Measurements from ENCODE around the gene VAV2. TPM values are rescaled to one million over a fixed set of nuclear protein-coding genes. Genes with fewer than 3 reads are reported as not detected.
A peak's percentile ranks its signal among the peaks of the same experiment; 100 is the strongest.

Gene VAV2
- total and polyA plus RNA-seq, 9 of the 15 experiments (the other 6 are each of a cell fraction or from before 2014, with no cell fraction given), result 0.01 to 2.7 (median 1.0) TPM; not detected in 1

GRCh38 chr9:133995012-133995896, 3.1 kb upstream of the VAV2 start:
- in situ Hi-C loops (cut with MboI), result loop anchor here (5.0 kb wide), 1 partner anchor 208 kb away; no protein-coding TSS in a partner anchor
- Histone ChIP-seq H3K4me2 (ENCODE audit: insufficient read depth, low read length) (no peak overlapping the region), H3K9me1 (ENCODE audit: control insufficient read depth, insufficient read depth, low read length) (no peaks in the 10 kb centered on the region), H3K9ac (ENCODE audit: insufficient read depth in 1 of 2, low read depth in 2 of 2, low read length in 2 of 2) (no peak overlapping the region), H3K27me3 (ENCODE audit: control insufficient read depth in 2 of 2, insufficient read depth in 2 of 2, low read length in 2 of 2) (peaks cover 0 to 24% of the 10 kb centered on the region in 2 experiments; a peak in 2 of 5 replicates), H3K27ac (ENCODE audit: extremely low read depth, low read depth, low read length) (no peak overlapping the region), H3K79me2 (ENCODE audit: control insufficient read depth, insufficient read depth, low read length) (no peaks in the 10 kb centered on the region), H3K4me1 (replicated peaks in 1 of 2; ENCODE audit: control insufficient read depth in 2 of 2, insufficient read depth in 2 of 2, low read length in 2 of 2) (peaks cover 0 to 39% of the 10 kb centered on the region in 2 experiments; a peak in 3 of 5 replicates), H4K20me1 (replicated peaks; ENCODE audit: control insufficient read depth, insufficient read depth, low read length) (peaks cover 10% of the 10 kb centered on the region), H3K36me3 (ENCODE audit: control insufficient read depth, insufficient read depth, low read length) (no peaks in the 10 kb centered on the region), H3K9me3 (replicated peaks; ENCODE audit: control insufficient read depth, insufficient read depth, low read depth, low read length) (no peaks in the 10 kb centered on the region), H3K4me3 (no peak overlapping the region), H2AFZ (ENCODE audit: low read depth, low read length) (no peak overlapping the region)
- DNase-seq (ENCODE audit: extremely low read depth in 1 of 4, low spot score in 3 of 4), result no peak
- ChIA-PET POLR2A (interaction anchor here (0.7 to 1.2 kb wide), 2 partner anchors 14 to 333 kb away, joined by 3 to 4 read pairs; no protein-coding TSS in a partner anchor), CTCF (ENCODE audit: low intra/inter-chr PET ratio) (interaction anchor here (0.6 to 3.7 kb wide), 4 partner anchors 202 to 591 kb away, joined by 3 to 44 read pairs (median 4); no protein-coding TSS in a partner anchor)
- TF ChIP-seq ZNF766 (CRISPR knock-in tag; conservative IDR thresholded peaks at IDR 0.05), result no peak
- TF ChIP-seq NFIC (IDR thresholded peaks at IDR 0.05), result peak; percentile 36; the same call in 1 of the 2 replicates
- peak in 2 of 3 experiments; percentile 57 to 94; a peak in 5 of 6 replicates for TF ChIP-seq CTCF (IDR thresholded peaks at IDR 0.05 in 2 of 3, conservative IDR thresholded peaks at IDR 0.05 in 1 of 3; ENCODE audit: insufficient read depth in 2 of 3, low read depth in 1 of 3, low read length in 3 of 3)
- no peak for TF ChIP-seq HMGN3 (IDR thresholded peaks at IDR 0.05; ENCODE audit: borderline replicate concordance, extremely low read depth, insufficient read length, low read depth, low read length)
- no peak for FAIRE-seq
- BruUV-seq (replicated peaks), result no TSS peak
- 8% methylated on average over 16 of the region's 17 CpGs for WGBS (ENCODE audit: insufficient coverage, low coverage, missing lambda C conversion rate)
- intact Hi-C loops (cut with micrococcal nuclease), result no loop called here
- no peak for ATAC-seq

All from K562 (cell line).